HepG2 (cell line): ENCODE results near the gene UBR7.
"Not testable (repeated sequence)": the region's sequence is repeated elsewhere in the genome, so short reads cannot be mapped to it uniquely, and the experiment has no call there.

ENCODE experiments used
- EZH2 ChIP-seq: conservative IDR thresholded peaks from 2 replicates; pipeline ENCODE4 v1.6.1; 2012; ENCODE audit warnings: mild to moderate bottlenecking, low read depth, low read length, moderate library complexity
- HIVEP1 ChIP-seq: sonication (generic); formaldehyde crosslinking; IDR thresholded peaks from 2 replicates; pipeline ENCODE4 v1.4.0; 2020; ENCODE audit warnings: mild to moderate bottlenecking, missing genetic modification reagents
- NFIB ChIP-seq: sonication (generic); formaldehyde crosslinking; IDR thresholded peaks from 2 replicates; pipeline ENCODE4 v1.9.0; 2021; ENCODE audit warnings: missing genetic modification reagents, mild to moderate bottlenecking, borderline replicate concordance
- PHF8 ChIP-seq: sonication (generic); formaldehyde crosslinking; IDR thresholded peaks from 2 replicates; pipeline ENCODE4 v1.5.0; 2020; ENCODE audit warnings: missing genetic modification reagents
- RAD21 ChIP-seq: fragments of 450-650 bp; formaldehyde crosslinking; IDR thresholded peaks from 2 replicates; pipeline ENCODE4 v1.5.0; 2020; ENCODE audit warnings: mild to moderate bottlenecking
- SOX6 ChIP-seq, 2 experiments: fragments of 450-650 bp in 1 of 2; sonication (generic) in 1 of 2; formaldehyde crosslinking in 1 of 2; IDR thresholded peaks; 2 replicates each; pipeline versions ENCODE4 v1.4.0 to v1.6.1; 2017 to 2020; ENCODE audit warnings: antibody characterized with exemption in 1 of 2, mild to moderate bottlenecking in 1 of 2, missing genetic modification reagents in 1 of 2
- ZNF34 ChIP-seq: sonication (generic); formaldehyde crosslinking; IDR thresholded peaks from 2 replicates; pipeline ENCODE4 v1.4.0; 2020; ENCODE audit warnings: mild to moderate bottlenecking, missing genetic modification reagents, borderline replicate concordance
- TF ChIP-seq, protein P1 (sequence below): sonication (generic); formaldehyde crosslinking; IDR thresholded peaks from 2 replicates; pipeline ENCODE4 v1.5.0; 2020; ENCODE audit warnings: mild to moderate bottlenecking, missing genetic modification reagents, moderate library complexity

DNA sequence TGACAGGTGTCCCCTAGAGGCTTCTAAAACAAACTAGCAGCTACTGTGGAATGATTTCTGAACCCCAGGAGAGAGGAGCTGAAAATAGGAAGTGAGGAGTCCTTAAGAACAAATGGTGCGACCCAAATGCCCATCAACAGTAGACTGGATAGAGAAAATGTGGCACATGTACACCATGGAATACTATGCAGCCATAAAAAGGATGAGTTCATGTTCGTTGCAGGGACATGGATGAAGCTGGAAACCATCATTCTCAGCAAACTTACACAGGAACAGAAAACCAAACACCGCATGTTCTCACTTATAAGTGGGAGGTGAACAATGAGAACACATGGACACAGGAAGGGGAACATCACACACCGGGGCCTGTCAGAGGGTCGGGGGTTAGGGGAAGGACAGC, 26.0 kb downstream of the UBR7 start:
- not testable (repeated sequence) for TF ChIP-seq RAD21 (CRISPR knock-in tag); SOX6 (IDR thresholded peaks at IDR 0.05); SOX6 (CRISPR knock-in tag; IDR thresholded peaks at IDR 0.05); NFIB (CRISPR knock-in tag); PHF8 (CRISPR knock-in tag); HIVEP1 (CRISPR knock-in tag); ZNF34 (CRISPR knock-in tag); EZH2
- TF ChIP-seq, protein P1, sequence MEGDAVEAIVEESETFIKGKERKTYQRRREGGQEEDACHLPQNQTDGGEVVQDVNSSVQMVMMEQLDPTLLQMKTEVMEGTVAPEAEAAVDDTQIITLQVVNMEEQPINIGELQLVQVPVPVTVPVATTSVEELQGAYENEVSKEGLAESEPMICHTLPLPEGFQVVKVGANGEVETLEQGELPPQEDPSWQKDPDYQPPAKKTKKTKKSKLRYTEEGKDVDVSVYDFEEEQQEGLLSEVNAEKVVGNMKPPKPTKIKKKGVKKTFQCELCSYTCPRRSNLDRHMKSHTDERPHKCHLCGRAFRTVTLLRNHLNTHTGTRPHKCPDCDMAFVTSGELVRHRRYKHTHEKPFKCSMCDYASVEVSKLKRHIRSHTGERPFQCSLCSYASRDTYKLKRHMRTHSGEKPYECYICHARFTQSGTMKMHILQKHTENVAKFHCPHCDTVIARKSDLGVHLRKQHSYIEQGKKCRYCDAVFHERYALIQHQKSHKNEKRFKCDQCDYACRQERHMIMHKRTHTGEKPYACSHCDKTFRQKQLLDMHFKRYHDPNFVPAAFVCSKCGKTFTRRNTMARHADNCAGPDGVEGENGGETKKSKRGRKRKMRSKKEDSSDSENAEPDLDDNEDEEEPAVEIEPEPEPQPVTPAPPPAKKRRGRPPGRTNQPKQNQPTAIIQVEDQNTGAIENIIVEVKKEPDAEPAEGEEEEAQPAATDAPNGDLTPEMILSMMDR: not testable (repeated sequence)
